ENCODE data around the gene GIT1. TPM values are rescaled to one million over a fixed set of nuclear protein-coding genes. Genes with fewer than 3 reads are reported as not detected.
A peak's percentile ranks its signal among the peaks of the same experiment; 100 is the strongest.

GIT1 gene
- total and polyA plus RNA-seq, 2 donors: 14.1 to 33.7 TPM

DNA sequence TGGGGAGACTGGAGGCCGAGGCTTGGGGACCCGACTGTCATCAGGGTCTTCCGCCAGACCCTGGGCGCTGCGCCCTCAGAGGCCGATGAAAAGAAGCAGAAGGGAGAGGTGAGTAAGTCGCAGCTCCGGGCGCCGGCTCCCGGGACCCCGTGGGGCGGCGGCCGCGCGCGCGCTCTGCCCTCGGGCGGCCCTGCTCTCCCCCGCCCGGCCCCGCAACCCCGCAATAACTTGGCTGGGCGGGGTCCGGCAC lies 22.2 kb downstream of the GIT1 start:
- Histone ChIP-seq H3K27me3 (ENCODE audit: control insufficient read depth in 2 of 2, insufficient read depth in 1 of 2, low read length in 1 of 2) (peaks cover 12 to 40% of the 10 kb centered on the region in 2 donors), H3K4me3 (ENCODE audit: low read length in 2 of 2) (peak overlapping the region; percentile 55 to 74), H3K27ac (ENCODE audit: low read depth in 1 of 2, low read length in 1 of 2) (peak overlapping the region; percentile 74 to 90), H3K4me1 (ENCODE audit: control insufficient read depth in 2 of 2, insufficient read depth in 2 of 2, low read length in 2 of 2) (peaks cover 18 to 44% of the 10 kb centered on the region in 2 donors), H3K9me3 (ENCODE audit: control insufficient read depth in 2 of 2, insufficient read depth in 1 of 2, low read length in 1 of 2) (peaks cover 0 to under 1% of the 10 kb centered on the region in 2 donors), H3K36me3 (ENCODE audit: control insufficient read depth in 2 of 2, insufficient read depth in 2 of 2, low read length in 1 of 2) (peaks cover 2 to 11% of the 10 kb centered on the region in 2 donors)
- DNase-seq (ENCODE audit: low read depth in 6 of 9, low spot score in 9 of 9): peak in 1 of 9 donors; percentile 51
- WGBS: under 1% methylated on average over 27 of the region's 27 CpGs

DNA sequence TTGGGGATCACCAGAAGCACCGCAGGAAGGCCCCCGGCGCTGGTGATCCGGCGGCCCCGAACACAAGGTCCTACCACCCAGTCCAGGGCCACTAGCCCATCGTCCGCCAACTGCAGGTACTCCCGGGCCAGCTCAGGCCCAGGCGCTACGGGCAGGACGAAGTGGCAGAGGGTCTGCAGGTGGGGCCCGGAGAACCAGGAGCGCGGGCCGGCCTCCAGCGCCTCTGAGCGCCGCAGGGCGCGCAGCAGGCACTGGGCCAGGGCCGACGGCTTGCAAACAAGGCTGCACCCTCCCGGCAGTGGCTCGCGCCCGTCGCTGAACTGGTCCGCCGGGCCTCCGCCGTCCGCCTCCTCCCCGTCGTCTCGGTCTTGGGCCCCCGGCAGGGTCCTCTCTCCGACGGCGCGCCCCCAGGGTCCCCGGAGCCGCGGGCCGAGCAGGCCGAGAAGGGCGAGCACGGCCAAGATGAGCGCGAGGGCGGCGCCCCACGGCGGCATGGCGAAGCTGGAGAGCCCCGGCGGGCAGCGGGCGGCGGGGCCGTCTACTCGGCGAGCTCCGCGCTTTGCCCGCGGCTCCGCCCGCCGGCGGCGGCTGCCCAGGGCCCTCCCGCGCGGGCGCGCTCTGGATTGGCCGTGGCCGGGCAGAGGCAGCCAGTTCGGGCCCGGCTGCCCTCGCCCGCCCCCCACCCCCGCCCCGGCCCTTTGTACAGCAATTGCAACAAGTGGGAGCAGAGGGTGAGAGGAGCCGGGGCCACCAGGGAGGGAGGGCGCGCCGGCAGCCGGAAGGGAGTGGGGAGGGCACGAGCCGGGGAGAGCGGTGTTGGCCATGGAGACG lies 22.8 kb downstream of the GIT1 start, which contains the start of gene ABHD15:
Gene ABHD15, minus strand, starts transcription at position 565 of the 831 bp plus-strand sequence. Its CDS starts 71 bp downstream, at position 494.
- H3K27ac ChIP-seq (ENCODE audit: low read depth in 1 of 2, low read length in 1 of 2): peak within 1 kb of the TSS; percentile 74 to 90
- peaks cover 2 to 11% of the 10 kb centered on the region in 2 donors for H3K36me3 ChIP-seq (ENCODE audit: control insufficient read depth in 2 of 2, insufficient read depth in 2 of 2, low read length in 1 of 2)
- peaks cover 0 to 3% of the 10 kb centered on the region in 2 donors for H3K9me3 ChIP-seq (ENCODE audit: control insufficient read depth in 2 of 2, insufficient read depth in 1 of 2, low read length in 1 of 2)
- H3K27me3 ChIP-seq (ENCODE audit: control insufficient read depth in 2 of 2, insufficient read depth in 1 of 2, low read length in 1 of 2): peaks cover 12 to 42% of the 10 kb centered on the region in 2 donors
- peak in 3 of 9 donors; percentile 31 to 60 (median 39) for DNase-seq (ENCODE audit: low read depth in 6 of 9, low spot score in 9 of 9)
- WGBS: under 1% methylated on average over 94 of the region's 94 CpGs
- peaks cover 18 to 46% of the 10 kb centered on the region in 2 donors for H3K4me1 ChIP-seq (ENCODE audit: control insufficient read depth in 2 of 2, insufficient read depth in 2 of 2, low read length in 2 of 2)
- peak within 1 kb of the TSS; percentile 55 to 74 for H3K4me3 ChIP-seq (ENCODE audit: low read length in 2 of 2)

DNA sequence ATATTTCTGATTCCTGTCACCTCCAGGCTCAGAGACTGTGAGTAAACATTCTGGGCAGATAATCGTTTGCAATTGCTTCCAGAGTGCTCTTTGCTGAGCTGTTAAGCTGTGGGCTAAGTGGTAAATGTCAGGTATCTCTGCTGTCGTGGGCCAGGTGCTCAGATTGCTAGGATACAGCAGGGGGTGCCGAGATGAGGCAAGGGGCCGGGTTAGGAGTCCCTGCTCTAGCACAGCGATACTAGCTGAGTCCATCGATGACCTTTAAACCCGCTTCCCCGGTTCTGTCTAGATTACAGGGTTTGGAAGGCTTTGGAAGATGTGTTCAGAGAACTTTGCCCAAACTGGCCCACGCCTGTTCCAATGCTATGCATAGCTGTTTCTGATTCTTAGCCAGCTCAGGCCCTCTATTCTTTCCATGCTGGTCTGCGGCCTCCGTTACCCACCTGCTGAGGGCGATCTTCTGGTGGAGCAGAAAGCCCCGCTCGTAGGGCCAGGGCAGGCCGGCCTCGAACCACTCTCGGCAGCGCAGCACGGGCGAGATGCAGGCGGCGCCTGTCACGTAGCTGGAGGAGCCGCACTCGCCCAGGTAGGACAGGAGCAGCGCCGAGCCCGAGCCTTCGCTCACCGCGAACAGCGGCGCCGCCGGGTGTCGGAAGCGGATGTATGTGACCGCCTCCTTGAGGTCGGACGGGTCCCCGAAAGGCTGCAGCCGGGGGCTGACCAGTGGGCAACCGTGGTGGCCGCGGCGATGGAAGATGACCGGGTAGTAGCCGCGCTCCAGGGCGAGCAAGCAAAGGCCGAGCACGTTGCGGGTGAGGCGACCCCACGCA lies 23.6 kb downstream of the GIT1 start:
- Histone ChIP-seq H3K27me3 (ENCODE audit: control insufficient read depth in 2 of 2, insufficient read depth in 1 of 2, low read length in 1 of 2) (peaks cover 12 to 42% of the 10 kb centered on the region in 2 donors), H3K4me3 (ENCODE audit: low read length in 2 of 2) (peak overlapping the region; percentile 44 to 74), H3K4me1 (ENCODE audit: control insufficient read depth in 2 of 2, insufficient read depth in 2 of 2, low read length in 2 of 2) (peaks cover 18 to 48% of the 10 kb centered on the region in 2 donors), H3K36me3 (ENCODE audit: control insufficient read depth in 2 of 2, insufficient read depth in 2 of 2, low read length in 1 of 2) (peaks cover 0 to 11% of the 10 kb centered on the region in 2 donors), H3K27ac (ENCODE audit: low read depth in 1 of 2, low read length in 1 of 2) (peak overlapping the region in 1 of 2 donors; percentile 36), H3K9me3 (ENCODE audit: control insufficient read depth in 2 of 2, insufficient read depth in 1 of 2, low read length in 1 of 2) (peaks cover 0 to 3% of the 10 kb centered on the region in 2 donors)
- DNase-seq (ENCODE audit: low read depth in 6 of 9, low spot score in 9 of 9): peak in 1 of 9 donors; percentile 50
- 13% methylated on average over 55 of the region's 55 CpGs for WGBS

DNA sequence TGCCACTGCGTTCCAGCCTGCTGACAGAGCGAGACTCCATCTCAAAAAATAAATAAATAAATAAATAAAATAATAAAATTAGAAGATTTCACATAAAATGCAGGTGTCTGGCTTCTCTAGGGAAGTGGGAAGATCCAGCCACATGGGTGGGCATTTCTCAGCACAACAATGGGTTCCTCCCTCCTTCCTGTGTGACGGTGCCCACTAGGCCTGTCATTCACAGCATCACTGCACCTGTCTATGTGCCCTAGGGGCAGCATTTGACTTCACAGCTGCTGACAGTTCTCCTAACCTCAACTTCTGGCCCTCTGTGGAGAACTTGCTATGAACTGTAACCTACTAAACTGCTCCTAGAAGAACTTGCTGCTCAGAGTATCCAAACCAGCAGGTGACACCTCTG lies 25.6 kb downstream of the GIT1 start:
- H3K36me3 ChIP-seq (ENCODE audit: control insufficient read depth in 2 of 2, insufficient read depth in 2 of 2, low read length in 1 of 2): peaks cover 0 to 11% of the 10 kb centered on the region in 2 donors
- peaks cover 0 to 3% of the 10 kb centered on the region in 2 donors for H3K9me3 ChIP-seq (ENCODE audit: control insufficient read depth in 2 of 2, insufficient read depth in 1 of 2, low read length in 1 of 2)
- peak in 2 of 9 donors; percentile 30 to 65 for DNase-seq (ENCODE audit: low read depth in 6 of 9, low spot score in 9 of 9)
- 70% methylated on average over 3 of the region's 3 CpGs for WGBS
- peaks cover 14 to 39% of the 10 kb centered on the region in 2 donors for H3K4me1 ChIP-seq (ENCODE audit: control insufficient read depth in 2 of 2, insufficient read depth in 2 of 2, low read length in 2 of 2)
- no peak overlapping the region for H3K27ac ChIP-seq (ENCODE audit: low read depth in 1 of 2, low read length in 1 of 2)
- H3K4me3 ChIP-seq (ENCODE audit: low read length in 2 of 2): no peak overlapping the region
- peaks cover 12 to 42% of the 10 kb centered on the region in 2 donors for H3K27me3 ChIP-seq (ENCODE audit: control insufficient read depth in 2 of 2, insufficient read depth in 1 of 2, low read length in 1 of 2)

DNA sequence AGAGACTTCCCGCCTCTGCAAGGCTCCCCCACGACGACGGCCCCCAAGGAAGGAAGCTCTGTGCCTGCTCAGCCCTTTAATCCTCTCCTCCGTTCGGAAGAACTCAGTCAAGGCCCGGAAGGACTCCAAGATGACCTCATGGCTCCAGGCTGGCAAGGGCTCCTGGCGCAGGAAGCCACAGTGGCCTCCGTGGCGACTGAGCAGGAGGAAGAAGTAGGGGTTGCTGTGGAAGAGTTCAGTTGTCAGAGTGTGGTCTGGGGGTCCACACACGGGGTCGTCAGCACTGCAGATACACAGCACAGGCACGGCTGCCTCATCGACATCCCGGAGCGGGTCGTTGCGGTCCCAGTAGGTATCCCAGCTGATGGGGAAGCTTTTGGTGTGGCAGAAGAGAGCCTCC lies 26.8 kb downstream of the GIT1 start:
- Histone ChIP-seq H3K4me3 (ENCODE audit: low read length in 2 of 2) (no peak overlapping the region), H3K9me3 (ENCODE audit: control insufficient read depth in 2 of 2, insufficient read depth in 1 of 2, low read length in 1 of 2) (peaks cover 0 to 3% of the 10 kb centered on the region in 2 donors), H3K27me3 (ENCODE audit: control insufficient read depth in 2 of 2, insufficient read depth in 1 of 2, low read length in 1 of 2) (peaks cover 12 to 38% of the 10 kb centered on the region in 2 donors), H3K27ac (ENCODE audit: low read depth in 1 of 2, low read length in 1 of 2) (no peak overlapping the region), H3K4me1 (ENCODE audit: control insufficient read depth in 2 of 2, insufficient read depth in 2 of 2, low read length in 2 of 2) (peaks cover 14 to 33% of the 10 kb centered on the region in 2 donors), H3K36me3 (ENCODE audit: control insufficient read depth in 2 of 2, insufficient read depth in 2 of 2, low read length in 1 of 2) (peaks cover 0 to 11% of the 10 kb centered on the region in 2 donors)
- no peak for DNase-seq (ENCODE audit: low read depth in 6 of 9, low spot score in 9 of 9)
- 89% methylated on average over 18 of the region's 18 CpGs for WGBS

DNA sequence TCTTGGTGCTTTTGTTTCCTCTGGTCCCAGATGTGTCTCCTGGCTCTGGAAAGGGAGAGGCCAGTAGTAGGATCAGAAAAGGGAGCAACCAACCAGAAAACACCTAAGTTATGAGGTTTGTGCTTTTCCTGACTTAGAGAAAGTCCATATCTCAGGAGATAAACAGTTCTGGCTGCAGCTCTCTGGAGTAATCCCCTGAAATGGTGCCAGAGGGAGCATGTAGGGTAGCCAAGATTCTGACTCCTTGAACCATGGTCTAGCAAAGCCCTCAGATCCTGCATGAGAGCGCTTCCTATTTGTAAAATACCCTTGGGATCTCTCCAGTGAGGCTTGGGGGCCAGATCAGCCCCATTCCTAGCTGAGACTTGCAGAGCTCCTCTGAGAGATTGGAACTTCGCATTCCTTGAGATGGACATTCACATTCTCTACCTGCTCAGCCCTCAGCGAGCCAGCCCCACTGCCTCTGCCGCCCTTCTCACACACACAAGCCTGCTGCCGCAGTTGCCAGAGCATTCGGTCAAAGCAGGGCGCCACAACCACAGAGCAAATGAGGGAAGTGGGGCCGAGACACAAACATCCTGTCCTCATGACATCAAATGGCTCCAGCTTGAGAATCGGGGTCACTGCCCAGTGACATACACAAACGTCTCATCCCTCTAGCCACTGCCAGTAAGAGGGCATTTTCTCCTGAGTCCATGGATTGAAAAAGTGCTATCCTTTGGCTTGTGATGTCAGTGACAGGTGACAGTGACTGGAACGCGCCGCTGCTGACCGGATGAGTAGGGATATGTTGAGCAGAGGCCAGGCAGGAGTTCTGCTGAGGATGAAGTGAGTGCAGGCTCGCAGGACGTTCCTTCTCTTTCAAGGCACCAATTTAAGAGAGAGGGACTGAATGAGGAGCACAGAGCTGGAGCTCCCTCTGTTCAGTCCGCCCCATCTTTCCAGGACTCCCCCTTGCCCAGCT lies 27.6 kb downstream of the GIT1 start:
- Histone ChIP-seq H3K27ac (ENCODE audit: low read depth in 1 of 2, low read length in 1 of 2) (no peak overlapping the region), H3K36me3 (ENCODE audit: control insufficient read depth in 2 of 2, insufficient read depth in 2 of 2, low read length in 1 of 2) (peaks cover 0 to 11% of the 10 kb centered on the region in 2 donors), H3K27me3 (ENCODE audit: control insufficient read depth in 2 of 2, insufficient read depth in 1 of 2, low read length in 1 of 2) (peaks cover 12 to 31% of the 10 kb centered on the region in 2 donors), H3K4me1 (ENCODE audit: control insufficient read depth in 2 of 2, insufficient read depth in 2 of 2, low read length in 2 of 2) (peaks cover 10 to 30% of the 10 kb centered on the region in 2 donors), H3K4me3 (ENCODE audit: low read length in 2 of 2) (no peak overlapping the region), H3K9me3 (ENCODE audit: control insufficient read depth in 2 of 2, insufficient read depth in 1 of 2, low read length in 1 of 2) (peaks cover 0 to 3% of the 10 kb centered on the region in 2 donors)
- peak in 1 of 9 donors; percentile 24 for DNase-seq (ENCODE audit: low read depth in 6 of 9, low spot score in 9 of 9)
- WGBS: 71% methylated on average over 17 of the region's 17 CpGs

DNA sequence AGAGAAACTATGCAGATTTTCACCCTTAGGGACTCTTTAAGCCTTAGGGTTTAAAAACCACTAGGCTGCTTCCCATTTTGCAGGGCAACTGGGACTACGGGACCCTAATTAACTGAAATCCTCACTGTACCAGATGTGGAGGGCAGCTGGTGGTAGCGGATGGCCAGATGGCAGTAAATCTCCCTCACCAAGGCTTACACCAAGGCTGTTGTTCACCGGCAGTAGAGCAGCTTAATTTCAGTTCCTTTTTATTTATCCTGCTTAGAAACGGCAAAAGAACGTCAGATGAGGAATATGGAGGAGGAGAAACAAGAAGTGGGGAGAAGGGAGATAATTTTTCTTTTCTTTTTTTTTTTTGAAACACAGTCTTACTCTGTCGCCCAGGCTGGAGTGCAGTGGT lies 29.1 kb downstream of the GIT1 start:
- Histone ChIP-seq H3K4me3 (ENCODE audit: low read length in 2 of 2) (no peak overlapping the region), H3K4me1 (ENCODE audit: control insufficient read depth in 2 of 2, insufficient read depth in 2 of 2, low read length in 2 of 2) (peaks cover 0 to 18% of the 10 kb centered on the region in 2 donors), H3K27ac (ENCODE audit: low read depth in 1 of 2, low read length in 1 of 2) (no peak overlapping the region), H3K9me3 (ENCODE audit: control insufficient read depth in 2 of 2, insufficient read depth in 1 of 2, low read length in 1 of 2) (peaks cover 0 to 3% of the 10 kb centered on the region in 2 donors), H3K27me3 (ENCODE audit: control insufficient read depth in 2 of 2, insufficient read depth in 1 of 2, low read length in 1 of 2) (peaks cover 0 to 16% of the 10 kb centered on the region in 2 donors), H3K36me3 (ENCODE audit: control insufficient read depth in 2 of 2, insufficient read depth in 2 of 2, low read length in 1 of 2) (peaks cover 0 to 11% of the 10 kb centered on the region in 2 donors)
- 49% methylated on average over 6 of the region's 6 CpGs for WGBS
- DNase-seq (ENCODE audit: low read depth in 6 of 9, low spot score in 9 of 9): no peak

DNA sequence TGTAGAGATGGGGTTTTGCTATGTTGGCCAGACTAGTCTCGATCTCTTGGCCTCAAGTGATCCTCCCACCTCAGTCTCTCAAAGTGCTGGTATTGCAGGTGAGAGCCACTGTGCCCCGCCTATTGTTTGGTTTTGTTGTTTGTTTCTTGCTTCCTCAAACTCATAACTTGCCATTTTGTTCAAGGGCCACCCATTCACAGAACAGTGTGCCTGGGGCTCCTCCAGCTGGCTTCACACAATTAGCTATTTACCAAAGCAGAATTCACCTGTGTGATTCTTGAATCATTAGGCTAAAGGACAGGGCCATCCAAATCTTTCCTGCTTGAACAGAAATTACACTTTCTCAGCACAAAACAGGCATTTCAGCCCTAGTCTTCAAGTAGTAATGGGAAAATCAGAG lies 29.8 kb downstream of the GIT1 start:
- Histone ChIP-seq H3K4me3 (ENCODE audit: low read length in 2 of 2) (no peak overlapping the region), H3K36me3 (ENCODE audit: control insufficient read depth in 2 of 2, insufficient read depth in 2 of 2, low read length in 1 of 2) (peaks cover 0 to 11% of the 10 kb centered on the region in 2 donors), H3K9me3 (ENCODE audit: control insufficient read depth in 2 of 2, insufficient read depth in 1 of 2, low read length in 1 of 2) (peaks cover 0 to 3% of the 10 kb centered on the region in 2 donors), H3K27me3 (ENCODE audit: control insufficient read depth in 2 of 2, insufficient read depth in 1 of 2, low read length in 1 of 2) (peaks cover 0 to 9% of the 10 kb centered on the region in 2 donors), H3K27ac (ENCODE audit: low read depth in 1 of 2, low read length in 1 of 2) (no peak overlapping the region), H3K4me1 (ENCODE audit: control insufficient read depth in 2 of 2, insufficient read depth in 2 of 2, low read length in 2 of 2) (peaks cover 0 to 17% of the 10 kb centered on the region in 2 donors)
- DNase-seq (ENCODE audit: low read depth in 6 of 9, low spot score in 9 of 9): no peak
- 94% methylated on average over 2 of the region's 2 CpGs for WGBS
